Measurements from ENCODE around the gene NCOA1. TPM values are rescaled to one million over a fixed set of nuclear protein-coding genes. Genes with fewer than 3 reads are reported as not detected.

NCOA1 gene
- total and polyA plus RNA-seq, 2 of the 4 experiments (the other 2 are of a cell fraction), result 6.7 to 11.3 TPM

DNA sequence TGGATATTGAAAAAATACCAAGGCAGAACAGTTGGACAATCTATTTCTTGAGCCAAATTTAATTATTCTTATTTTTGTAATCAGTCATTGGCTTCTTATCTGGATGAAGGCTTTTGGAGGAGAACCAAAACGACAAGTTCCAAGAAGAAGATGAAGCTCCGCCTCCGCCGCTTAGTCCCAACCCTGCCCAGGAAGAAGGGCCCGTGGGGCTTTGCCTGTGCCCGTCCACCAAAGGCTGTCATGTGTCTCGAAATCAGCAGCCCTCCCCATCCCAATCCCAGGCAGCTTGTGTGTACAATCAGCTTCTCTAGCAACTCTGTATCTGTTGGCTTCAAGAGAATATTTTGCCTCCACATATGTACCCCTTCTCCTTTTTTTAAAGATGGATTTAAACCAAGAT lies 277.5 kb downstream of the NCOA1 start:
- H2BK120ac ChIP-seq (ENCODE audit: low read depth, low read length), result no peak overlapping the region
- H3K56ac ChIP-seq (ENCODE audit: extremely low read depth, insufficient read depth, low read length), result no peak overlapping the region
- no peaks in the 10 kb centered on the region for H4K20me1 ChIP-seq (ENCODE audit: insufficient read depth, low read length)
- intact Hi-C loops (cut with micrococcal nuclease) (no loop called here), in situ Hi-C loops (cut with MboI; ENCODE audit: low sequenced_read_pairs) (no loop called here), dilution Hi-C loops (cut with HindIII; ENCODE audit: low sequenced_read_pairs, unreplicated experiment) (no loop called here)
- no peak overlapping the region for H4K91ac ChIP-seq (ENCODE audit: insufficient read depth, low read depth, low read length)
- H4K5ac ChIP-seq (ENCODE audit: low read depth, low read length), result no peak overlapping the region
- H2AK9ac ChIP-seq (replicated peaks; ENCODE audit: low read depth, low read length, poor library complexity), result no peak overlapping the region
- ChIA-PET CTCF (interaction anchor here (0.6 to 0.7 kb wide), 2 partner anchors 55 to 191 kb away, joined by 3 to 4 read pairs; no protein-coding TSS in a partner anchor), POLR2A (ENCODE audit: unreplicated experiment) (no interaction called here)
- no peak overlapping the region for H2BK20ac ChIP-seq (ENCODE audit: low read depth, low read length)
- no peak overlapping the region for H2AK5ac ChIP-seq (ENCODE audit: low read depth, low read length)
- no peaks in the 10 kb centered on the region for H3K27me3 ChIP-seq (ENCODE audit: control insufficient read depth, insufficient read depth, low read length)
- TF ChIP-seq, protein P1, sequence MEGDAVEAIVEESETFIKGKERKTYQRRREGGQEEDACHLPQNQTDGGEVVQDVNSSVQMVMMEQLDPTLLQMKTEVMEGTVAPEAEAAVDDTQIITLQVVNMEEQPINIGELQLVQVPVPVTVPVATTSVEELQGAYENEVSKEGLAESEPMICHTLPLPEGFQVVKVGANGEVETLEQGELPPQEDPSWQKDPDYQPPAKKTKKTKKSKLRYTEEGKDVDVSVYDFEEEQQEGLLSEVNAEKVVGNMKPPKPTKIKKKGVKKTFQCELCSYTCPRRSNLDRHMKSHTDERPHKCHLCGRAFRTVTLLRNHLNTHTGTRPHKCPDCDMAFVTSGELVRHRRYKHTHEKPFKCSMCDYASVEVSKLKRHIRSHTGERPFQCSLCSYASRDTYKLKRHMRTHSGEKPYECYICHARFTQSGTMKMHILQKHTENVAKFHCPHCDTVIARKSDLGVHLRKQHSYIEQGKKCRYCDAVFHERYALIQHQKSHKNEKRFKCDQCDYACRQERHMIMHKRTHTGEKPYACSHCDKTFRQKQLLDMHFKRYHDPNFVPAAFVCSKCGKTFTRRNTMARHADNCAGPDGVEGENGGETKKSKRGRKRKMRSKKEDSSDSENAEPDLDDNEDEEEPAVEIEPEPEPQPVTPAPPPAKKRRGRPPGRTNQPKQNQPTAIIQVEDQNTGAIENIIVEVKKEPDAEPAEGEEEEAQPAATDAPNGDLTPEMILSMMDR (conservative IDR thresholded peaks at IDR 0.05; ENCODE audit: low read depth, low read length), result no peak
- TF ChIP-seq SMC3 (IDR thresholded peaks at IDR 0.05; ENCODE audit: low read depth, low read length), result no peak
- no peak for TF ChIP-seq MAFK (IDR thresholded peaks at IDR 0.05; ENCODE audit: low read depth, low read length)
- no peak for TF ChIP-seq RFX5 (IDR thresholded peaks at IDR 0.05; ENCODE audit: low read depth, low read length)
- no peak for TF ChIP-seq BHLHE40 (IDR thresholded peaks at IDR 0.05; ENCODE audit: low read depth, low read length)
- no peak for TF ChIP-seq NFE2L2 (IDR thresholded peaks at IDR 0.05; ENCODE audit: low read depth, low read length)
- TF ChIP-seq, protein P2, sequence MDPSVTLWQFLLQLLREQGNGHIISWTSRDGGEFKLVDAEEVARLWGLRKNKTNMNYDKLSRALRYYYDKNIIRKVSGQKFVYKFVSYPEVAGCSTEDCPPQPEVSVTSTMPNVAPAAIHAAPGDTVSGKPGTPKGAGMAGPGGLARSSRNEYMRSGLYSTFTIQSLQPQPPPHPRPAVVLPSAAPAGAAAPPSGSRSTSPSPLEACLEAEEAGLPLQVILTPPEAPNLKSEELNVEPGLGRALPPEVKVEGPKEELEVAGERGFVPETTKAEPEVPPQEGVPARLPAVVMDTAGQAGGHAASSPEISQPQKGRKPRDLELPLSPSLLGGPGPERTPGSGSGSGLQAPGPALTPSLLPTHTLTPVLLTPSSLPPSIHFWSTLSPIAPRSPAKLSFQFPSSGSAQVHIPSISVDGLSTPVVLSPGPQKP (IDR thresholded peaks at IDR 0.05; ENCODE audit: borderline replicate concordance, low read depth, low read length), result no peak
- TF ChIP-seq MXI1 (IDR thresholded peaks at IDR 0.05; ENCODE audit: borderline replicate concordance, low read depth, low read length), result no peak
- TF ChIP-seq MAZ (IDR thresholded peaks at IDR 0.05; ENCODE audit: borderline replicate concordance, low read depth, low read length), result no peak
- TF ChIP-seq RAD21 (IDR thresholded peaks at IDR 0.05; ENCODE audit: low read length), result no peak
- TF ChIP-seq POLR2A (IDR thresholded peaks at IDR 0.05; ENCODE audit: low read depth, low read length), result no peak
- TF ChIP-seq RCOR1 (IDR thresholded peaks at IDR 0.05; ENCODE audit: insufficient replicate concordance, low read length), result no peak
- BruUV-seq (replicated peaks), result no TSS peak
- no peak overlapping the region for H3K14ac ChIP-seq (replicated peaks; ENCODE audit: low read depth, low read length)
- H2AFZ ChIP-seq (replicated peaks; ENCODE audit: low read length, poor library complexity), result no peak overlapping the region
- H3K9me3 ChIP-seq (ENCODE audit: control insufficient read depth, insufficient read depth, low read length), result no peaks in the 10 kb centered on the region
- no peak overlapping the region for H3K18ac ChIP-seq (ENCODE audit: low read depth, low read length)
- H3K9me1 ChIP-seq (ENCODE audit: insufficient read depth, low read length), result no peaks in the 10 kb centered on the region
- 83% methylated on average over 6 of the region's 7 CpGs; no CpG with 5 or more reads in 1 of the 2 experiments for WGBS, 2 experiments (ENCODE audit: extremely low coverage in 2 of 2, insufficient read length in 1 of 2)
- H4K8ac ChIP-seq (ENCODE audit: low read depth in 2 of 2, low read length in 2 of 2), result no peak overlapping the region
- H3K9ac ChIP-seq (ENCODE audit: low read depth, low read length), result no peak overlapping the region
- no peak overlapping the region for H3K4me2 ChIP-seq (ENCODE audit: low read depth, low read length)
- H3K27ac ChIP-seq (ENCODE audit: insufficient read depth, low read length), result no peak overlapping the region
- H3K36me3 ChIP-seq (ENCODE audit: control insufficient read depth, insufficient read depth, low read length), result peaks cover 14% of the 10 kb centered on the region
- H3K4me1 ChIP-seq (ENCODE audit: control insufficient read depth, insufficient read depth, low read length), result no peaks in the 10 kb centered on the region
- H3K79me1 ChIP-seq (ENCODE audit: low read depth in 1 of 2, low read length in 2 of 2), result no peaks in the 10 kb centered on the region
- H2BK15ac ChIP-seq (ENCODE audit: low read depth, low read length), result no peak overlapping the region
- H3K4ac ChIP-seq (ENCODE audit: low read depth, low read length), result no peak overlapping the region
- H2BK5ac ChIP-seq (ENCODE audit: low read depth, low read length, poor library complexity, severe bottlenecking), result no peak overlapping the region
- no peak overlapping the region for H3K4me3 ChIP-seq (ENCODE audit: insufficient read depth, low read depth, low read length)
- no peak for ATAC-seq (ENCODE audit: low read depth)
- H3K23ac ChIP-seq (ENCODE audit: low read depth, low read length), result no peak overlapping the region
- DNase-seq, result no peak

Measured in IMR-90 (cell line).